ENCODE results near the gene PRR15. TPM values are rescaled to one million over a fixed set of nuclear protein-coding genes. Genes with fewer than 3 reads are reported as not detected.
A peak's percentile ranks its signal among the peaks of the same experiment; 100 is the strongest.

The PRR15 gene
- total and polyA plus RNA-seq, 2 of the 4 experiments (the other 2 are of a cell fraction): not detected

- Histone ChIP-seq H4K8ac (ENCODE audit: low read depth in 2 of 2, low read length in 2 of 2) (no peak overlapping the region), H3K9me1 (ENCODE audit: insufficient read depth, low read length) (no peaks in the 10 kb centered on the region), H3K9ac (ENCODE audit: low read depth, low read length) (no peak overlapping the region), H4K20me1 (ENCODE audit: insufficient read depth, low read length) (no peaks in the 10 kb centered on the region), H2AK5ac (ENCODE audit: low read depth, low read length) (no peak overlapping the region), H2BK5ac (ENCODE audit: low read depth, low read length, poor library complexity, severe bottlenecking) (no peak overlapping the region), H3K4ac (ENCODE audit: low read depth, low read length) (no peak overlapping the region), H3K27me3 (ENCODE audit: control insufficient read depth, insufficient read depth, low read length) (peaks cover 49% of the 10 kb centered on the region), H3K36me3 (ENCODE audit: control insufficient read depth, insufficient read depth, low read length) (no peaks in the 10 kb centered on the region), H3K23ac (ENCODE audit: low read depth, low read length) (no peak overlapping the region), H3K4me2 (ENCODE audit: low read depth, low read length) (peak overlapping the region; percentile 13; the same call in 1 of the 2 replicates), H2AK9ac (replicated peaks; ENCODE audit: low read depth, low read length, poor library complexity) (peak overlapping the region; percentile 57), H3K27ac (ENCODE audit: insufficient read depth, low read length) (no peak overlapping the region), H3K18ac (ENCODE audit: low read depth, low read length) (no peak overlapping the region), H3K4me3 (ENCODE audit: insufficient read depth, low read depth, low read length) (no peak overlapping the region), H2BK15ac (ENCODE audit: low read depth, low read length) (no peak overlapping the region), H3K4me1 (ENCODE audit: control insufficient read depth, insufficient read depth, low read length) (no peaks in the 10 kb centered on the region; the same call in 1 of the 2 replicates), H2BK20ac (ENCODE audit: low read depth, low read length) (no peak overlapping the region), H4K5ac (ENCODE audit: low read depth, low read length) (no peak overlapping the region), H3K14ac (replicated peaks; ENCODE audit: low read depth, low read length) (no peak overlapping the region), H3K79me1 (ENCODE audit: low read depth in 1 of 2, low read length in 2 of 2) (no peaks in the 10 kb centered on the region), H3K56ac (ENCODE audit: extremely low read depth, insufficient read depth, low read length) (no peak overlapping the region), H2AFZ (replicated peaks; ENCODE audit: low read length, poor library complexity) (peak overlapping the region; percentile 64), H4K91ac (ENCODE audit: insufficient read depth, low read depth, low read length) (no peak overlapping the region), H3K9me3 (ENCODE audit: control insufficient read depth, insufficient read depth, low read length) (no peaks in the 10 kb centered on the region), H2BK120ac (ENCODE audit: low read depth, low read length) (no peak overlapping the region)
- ATAC-seq (ENCODE audit: low read depth): no peak
- no CpG with 5 or more reads among the region's 56 CpGs for WGBS, 2 experiments (ENCODE audit: extremely low coverage in 2 of 2, insufficient read length in 1 of 2)
- POLR2A ChIA-PET (ENCODE audit: unreplicated experiment): no interaction called here
- TF ChIP-seq MAZ (IDR thresholded peaks at IDR 0.05; ENCODE audit: borderline replicate concordance, low read depth, low read length) (no peak), CEBPB (IDR thresholded peaks at IDR 0.05; ENCODE audit: low read depth, low read length) (no peak), RCOR1 (IDR thresholded peaks at IDR 0.05; ENCODE audit: insufficient replicate concordance, low read length) (no peak), SMC3 (IDR thresholded peaks at IDR 0.05; ENCODE audit: low read depth, low read length) (no peak), NFE2L2 (IDR thresholded peaks at IDR 0.05; ENCODE audit: low read depth, low read length) (no peak), FOS (IDR thresholded peaks at IDR 0.05; ENCODE audit: low read depth, low read length) (no peak), ELK1 (IDR thresholded peaks at IDR 0.05; ENCODE audit: borderline replicate concordance, low read depth, low read length) (no peak), POLR2A (IDR thresholded peaks at IDR 0.05; ENCODE audit: low read depth, low read length) (no peak), BHLHE40 (IDR thresholded peaks at IDR 0.05; ENCODE audit: low read depth, low read length) (no peak), CTCF (conservative IDR thresholded peaks at IDR 0.05; ENCODE audit: low read depth, low read length) (no peak), CHD1 (IDR thresholded peaks at IDR 0.05; ENCODE audit: low read depth, low read length) (no peak), MAFK (IDR thresholded peaks at IDR 0.05; ENCODE audit: low read depth, low read length) (no peak), RAD21 (IDR thresholded peaks at IDR 0.05; ENCODE audit: low read length) (no peak), RFX5 (IDR thresholded peaks at IDR 0.05; ENCODE audit: low read depth, low read length) (no peak), MXI1 (IDR thresholded peaks at IDR 0.05; ENCODE audit: borderline replicate concordance, low read depth, low read length) (no peak)
- TF ChIP-seq, protein P1, sequence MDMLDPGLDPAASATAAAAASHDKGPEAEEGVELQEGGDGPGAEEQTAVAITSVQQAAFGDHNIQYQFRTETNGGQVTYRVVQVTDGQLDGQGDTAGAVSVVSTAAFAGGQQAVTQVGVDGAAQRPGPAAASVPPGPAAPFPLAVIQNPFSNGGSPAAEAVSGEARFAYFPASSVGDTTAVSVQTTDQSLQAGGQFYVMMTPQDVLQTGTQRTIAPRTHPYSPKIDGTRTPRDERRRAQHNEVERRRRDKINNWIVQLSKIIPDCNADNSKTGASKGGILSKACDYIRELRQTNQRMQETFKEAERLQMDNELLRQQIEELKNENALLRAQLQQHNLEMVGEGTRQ (IDR thresholded peaks at IDR 0.05; ENCODE audit: low read depth, low read length): no peak
- CTCF ChIA-PET: no interaction called here
- intact Hi-C loops (cut with micrococcal nuclease): no loop called here
- no peak for DNase-seq
- BruUV-seq (replicated peaks): no TSS peak
- in situ Hi-C loops (cut with MboI; ENCODE audit: low sequenced_read_pairs): no loop called here
- dilution Hi-C loops (cut with HindIII; ENCODE audit: low sequenced_read_pairs, unreplicated experiment): no loop called here
Observed at GRCh38 chr7:29565982-29566746, 2.5 kb downstream of the PRR15 start.
